GM19452 (cell line): ENCODE data around the gene SEMA5A.

Experiments used
- ATAC-seq: cut with Tn5 transposase; IDR thresholded peaks from one replicate; pipeline ENCODE4 v1.9.1; 2021; ENCODE audit not compliant: unreplicated experiment

SEMA5A gene

DNA sequence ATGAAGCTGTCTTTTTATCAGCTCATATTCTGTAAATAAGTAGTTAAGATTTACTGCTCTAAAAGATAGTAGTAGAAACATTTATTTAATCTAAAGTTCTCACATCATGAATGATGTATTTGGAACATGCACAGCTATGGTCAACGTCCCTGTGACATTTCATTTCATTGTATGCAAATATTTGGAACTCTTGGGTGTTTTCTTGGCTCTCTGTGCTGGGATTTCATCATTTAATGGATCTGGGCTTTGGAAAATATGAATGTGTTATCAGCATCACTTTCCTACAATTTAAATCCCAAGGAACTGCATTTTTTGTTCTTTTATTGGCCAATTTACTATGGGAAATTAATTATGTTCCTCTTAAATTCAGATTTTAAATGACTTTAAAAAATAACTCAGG lies 462.9 kb downstream of the SEMA5A start:
- no peak for ATAC-seq

DNA sequence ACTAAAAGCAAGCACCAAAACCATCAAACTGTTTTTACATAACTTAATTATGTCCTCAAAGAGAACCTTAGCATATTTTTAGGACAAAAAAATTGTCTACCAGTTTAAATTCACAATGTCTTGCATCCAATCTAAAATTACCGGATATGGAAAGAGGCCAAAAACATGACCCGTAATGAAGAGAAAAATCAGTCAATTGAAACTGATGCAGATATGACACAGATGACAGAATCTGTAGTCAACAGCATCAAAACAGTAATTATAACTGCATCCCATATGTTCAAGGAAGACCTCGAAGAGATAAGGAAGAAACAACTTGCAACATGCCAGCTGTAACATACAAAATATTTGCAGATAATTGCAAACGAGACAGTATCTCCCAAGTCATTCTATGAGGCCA lies 473.2 kb downstream of the SEMA5A start:
- ATAC-seq: no peak

DNA sequence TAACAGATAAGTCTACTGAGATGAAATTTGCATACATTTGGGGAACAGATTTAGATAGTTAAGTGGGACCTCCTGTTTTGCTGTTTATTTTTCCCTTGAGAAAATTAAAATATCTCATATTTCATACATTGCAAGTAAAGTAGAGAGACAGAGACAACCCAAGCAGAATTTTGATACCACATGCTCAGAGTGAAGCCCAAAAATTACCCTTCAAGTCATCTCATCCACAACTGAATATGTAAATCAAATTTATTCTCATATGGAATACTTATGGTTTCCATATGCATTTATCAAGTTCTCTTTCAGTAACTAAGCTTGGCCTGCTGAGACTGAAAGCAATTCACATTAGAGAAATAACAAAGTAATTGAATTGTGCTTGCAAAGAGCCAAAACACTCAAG lies 474.4 kb downstream of the SEMA5A start:
- ATAC-seq: no peak

DNA sequence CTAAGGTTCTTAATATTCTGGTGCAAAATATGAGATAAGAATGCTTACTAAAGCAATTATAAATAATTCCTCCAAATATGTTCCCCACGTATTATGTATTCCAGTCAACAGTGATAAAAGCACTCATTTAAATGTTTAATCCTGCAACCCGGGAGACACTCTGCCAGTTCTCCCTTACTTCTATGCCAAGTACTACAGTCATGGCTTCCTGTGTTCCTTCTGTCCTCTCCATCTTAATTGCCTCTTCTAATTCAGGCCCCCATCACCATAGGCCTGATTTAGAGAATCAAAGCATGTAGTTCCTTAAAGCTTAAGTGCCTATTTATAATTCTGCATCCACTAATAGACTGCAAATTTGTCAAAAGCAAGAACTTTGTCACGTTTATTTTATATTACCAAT lies 474.8 kb downstream of the SEMA5A start:
- ATAC-seq: no peak

DNA sequence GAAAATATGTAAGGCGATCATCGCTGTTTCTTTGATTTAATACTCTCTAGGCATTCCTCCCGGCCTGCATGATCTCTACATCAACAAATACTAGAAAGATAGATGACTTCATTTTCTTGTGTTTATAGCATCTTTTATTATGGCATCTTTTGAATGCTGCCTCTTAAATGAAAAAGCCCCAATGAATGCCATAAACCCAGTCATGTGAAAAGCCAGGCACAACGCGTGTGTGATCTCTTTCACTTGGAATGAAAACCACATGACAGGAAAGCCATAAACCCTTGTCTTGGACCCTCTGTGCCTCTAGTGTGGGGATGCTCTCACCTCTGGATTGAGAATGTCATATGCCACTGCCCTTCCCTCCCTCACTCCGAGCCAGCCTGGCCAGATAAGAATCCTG lies 476.2 kb downstream of the SEMA5A start:
- no peak for ATAC-seq

DNA sequence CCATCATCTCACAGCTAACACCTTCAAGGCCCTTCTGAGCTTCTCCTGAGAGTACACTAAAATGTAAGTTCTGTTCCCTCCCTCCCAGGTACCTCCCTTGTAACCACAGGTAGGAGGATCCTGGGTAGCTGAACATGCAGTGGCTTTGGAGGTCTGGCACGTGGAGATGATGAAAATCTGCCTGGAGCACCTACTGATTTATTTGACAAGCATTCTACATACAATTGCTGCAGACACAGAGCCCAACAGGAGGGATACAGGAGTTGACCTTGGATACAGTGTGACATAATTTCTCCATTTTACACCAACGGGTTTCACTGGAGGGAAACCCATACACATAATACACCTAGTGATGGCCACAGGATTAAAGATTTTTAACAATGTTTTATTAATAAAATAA lies 478.7 kb downstream of the SEMA5A start:
- ATAC-seq: no peak

DNA sequence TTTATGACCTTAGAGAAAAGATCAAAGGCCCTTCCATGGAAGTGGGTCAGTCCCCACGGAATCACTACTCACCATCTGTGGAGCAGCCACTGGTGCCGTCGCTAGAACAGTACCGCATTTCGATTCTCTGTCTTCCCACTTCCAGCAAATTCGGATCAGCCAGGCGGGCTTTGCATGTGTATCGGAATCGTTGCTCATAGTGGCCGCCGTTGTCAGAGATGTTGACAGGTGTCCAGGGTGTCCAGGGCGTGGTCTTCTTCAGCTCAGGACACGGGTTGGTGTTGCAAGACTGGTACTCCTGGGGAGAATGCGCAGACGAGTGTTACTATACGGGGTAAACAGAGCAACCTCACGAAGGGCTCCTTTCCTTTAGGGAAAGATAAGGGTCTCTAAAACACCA lies 479.5 kb downstream of the SEMA5A start:
- ATAC-seq: no peak

DNA sequence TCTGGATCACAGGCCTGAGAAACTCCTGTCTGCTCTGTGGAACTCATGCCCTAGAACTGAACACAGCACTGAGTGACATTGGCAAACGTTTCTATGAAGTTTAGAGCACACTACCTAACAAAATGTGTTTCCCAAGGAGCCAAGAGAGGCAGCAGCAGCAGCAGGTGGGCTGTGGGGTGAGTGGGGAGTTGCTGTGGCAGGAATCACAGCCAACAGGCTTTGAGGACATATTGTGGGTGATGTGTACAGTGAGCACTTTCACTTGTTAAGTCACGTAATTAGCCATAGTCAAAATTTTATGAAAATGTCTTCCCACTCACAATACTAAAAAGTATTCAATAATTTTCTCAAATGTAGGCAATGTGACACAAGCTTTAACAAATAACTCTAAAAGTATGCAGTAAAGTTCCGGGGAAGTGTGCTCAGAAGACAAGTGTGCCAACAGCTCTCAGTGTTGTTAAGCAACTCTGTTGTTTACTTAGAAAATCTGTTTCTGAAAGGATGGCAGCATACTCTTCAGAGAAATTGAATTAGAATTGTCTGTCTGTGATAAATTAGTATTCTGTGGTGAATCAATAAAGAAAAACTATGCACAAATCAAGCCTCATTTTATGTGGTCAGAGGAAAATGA lies 482.1 kb downstream of the SEMA5A start:
- ATAC-seq: no peak

DNA sequence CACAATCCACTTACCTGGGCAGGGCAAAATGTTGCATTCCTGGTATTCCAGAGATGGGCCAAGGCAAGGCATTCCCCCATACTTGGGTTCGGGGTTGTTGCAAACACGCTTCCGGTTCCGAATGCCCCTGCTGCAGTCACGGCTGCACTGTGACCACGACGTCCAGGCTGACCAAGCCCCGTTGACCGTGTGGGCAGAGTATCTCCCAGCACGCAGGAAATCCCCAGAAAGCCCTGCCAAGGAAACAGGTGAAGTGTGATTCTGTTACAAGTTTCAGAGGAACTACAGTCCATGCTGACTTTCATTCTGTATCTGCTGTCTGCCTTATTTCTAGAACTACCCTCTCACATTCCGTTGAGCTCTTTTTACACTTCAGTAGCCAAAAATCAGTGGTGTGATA lies 483.0 kb downstream of the SEMA5A start:
- no peak for ATAC-seq

DNA sequence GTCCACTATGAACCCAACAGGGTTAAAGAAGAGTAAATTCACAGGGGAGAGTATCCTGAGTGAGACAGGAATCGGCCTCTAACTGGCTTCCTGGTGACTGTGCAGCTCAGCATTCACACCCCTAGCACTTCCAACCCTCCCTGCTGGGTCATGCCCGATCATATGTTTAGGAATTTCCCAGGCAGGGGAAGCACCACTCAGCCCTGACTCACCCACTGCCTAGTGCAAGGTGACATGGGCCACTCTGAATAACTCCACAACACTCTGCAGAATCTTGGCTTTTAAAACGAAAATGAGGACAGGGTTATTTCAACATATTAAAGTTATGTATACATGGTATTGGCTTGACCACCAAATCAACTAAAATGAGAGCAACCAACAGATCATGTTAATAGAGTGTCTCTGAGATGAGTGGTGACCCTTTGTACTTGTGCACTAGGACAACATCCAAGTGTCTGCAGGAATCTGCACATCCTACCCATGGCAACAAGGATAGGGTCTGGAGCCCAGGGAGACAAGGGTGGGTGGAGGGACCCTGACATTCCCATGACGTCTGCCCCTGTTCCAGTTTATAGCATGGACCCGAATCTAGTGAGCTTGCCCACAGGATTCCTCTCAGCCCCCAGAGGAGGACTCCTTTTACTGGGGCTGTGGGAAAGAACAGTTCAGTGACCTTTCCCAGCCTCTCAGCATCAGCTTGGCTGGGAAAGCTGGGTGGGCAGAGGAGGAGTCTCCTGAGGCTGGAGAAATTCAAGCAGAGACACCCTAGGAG lies 485.8 kb downstream of the SEMA5A start:
- no peak for ATAC-seq

DNA sequence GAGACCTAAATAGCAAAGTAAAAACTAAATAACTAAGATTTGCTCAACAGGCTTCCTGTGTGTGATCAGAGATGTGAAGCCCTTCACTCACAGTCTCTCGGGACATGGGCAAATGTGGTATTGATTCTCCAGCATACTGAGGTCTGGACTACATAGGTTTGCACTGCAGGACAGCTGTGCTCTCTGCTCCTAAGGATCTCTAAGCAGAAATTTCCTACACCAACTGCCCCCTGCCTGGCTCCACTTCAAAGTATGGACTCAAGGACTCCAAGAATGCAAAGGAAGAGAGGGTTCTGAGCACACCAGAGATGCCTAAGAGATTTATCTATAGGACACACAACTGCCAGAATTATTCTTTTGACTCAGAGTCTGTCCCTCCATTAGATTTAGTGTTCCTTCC lies 487.2 kb downstream of the SEMA5A start:
- no peak for ATAC-seq

DNA sequence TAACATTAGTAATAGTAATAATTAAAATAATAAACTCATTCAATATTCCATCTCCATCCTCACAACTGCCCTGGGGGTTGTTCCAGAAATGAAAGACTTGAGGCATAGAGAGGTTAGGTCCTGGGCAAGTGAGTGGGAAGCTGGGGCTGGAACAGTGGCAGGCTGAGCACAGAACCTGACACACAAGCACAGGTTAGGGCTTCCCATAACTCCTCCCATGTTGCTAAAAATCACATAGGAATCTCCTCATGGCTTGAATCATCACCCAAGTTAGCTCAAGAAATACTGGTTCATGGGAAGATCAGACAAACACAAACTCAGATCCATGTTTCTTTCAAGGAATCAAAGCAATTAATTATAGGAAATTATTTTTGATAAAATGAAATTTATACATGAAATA lies 487.7 kb downstream of the SEMA5A start:
- no peak for ATAC-seq

DNA sequence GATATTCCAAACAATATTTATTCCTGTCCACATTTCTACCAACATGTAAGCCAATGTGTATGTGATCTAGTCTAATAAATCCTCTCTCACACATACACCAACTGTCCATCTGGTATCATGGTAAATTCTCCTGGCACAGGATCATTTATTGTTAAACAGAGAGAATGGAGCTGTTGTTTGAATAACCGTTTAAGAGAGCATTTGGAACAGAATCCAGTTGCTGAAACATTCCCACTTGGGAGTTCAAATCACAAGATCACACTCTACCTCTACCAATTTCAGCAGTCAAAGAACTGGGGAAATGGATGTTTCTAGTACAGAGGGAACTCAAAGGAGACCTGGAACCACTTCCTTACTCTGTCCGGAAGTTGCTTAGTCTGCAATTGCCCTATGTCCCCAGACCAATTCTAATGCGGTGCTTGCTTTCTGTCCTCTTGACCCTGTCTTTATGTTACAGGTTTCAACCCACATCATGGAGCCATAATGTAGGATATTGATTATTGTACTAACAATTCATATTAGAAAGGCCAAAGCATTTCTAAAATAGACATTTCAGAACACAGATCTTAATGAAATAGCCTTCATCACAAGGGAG lies 488.4 kb downstream of the SEMA5A start:
- ATAC-seq: no peak

DNA sequence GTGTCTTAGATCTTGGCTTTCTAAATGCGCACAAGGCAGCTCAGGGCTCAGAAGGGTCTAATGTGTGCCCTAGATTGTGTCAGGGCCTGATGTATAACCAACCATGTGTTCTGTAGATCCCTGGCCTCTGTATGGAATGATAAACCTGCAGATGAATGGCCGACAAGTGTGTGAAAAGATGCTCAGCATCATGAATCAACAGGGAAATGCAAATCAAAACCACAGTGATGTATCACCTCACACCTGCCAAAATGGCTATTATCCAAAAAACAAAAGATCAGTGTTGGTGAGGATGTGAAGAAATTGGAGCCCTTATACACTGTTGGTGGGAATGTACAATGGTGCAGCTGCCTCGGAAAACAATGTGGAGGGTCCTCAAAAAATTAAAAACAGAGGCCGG lies 489.8 kb downstream of the SEMA5A start:
- ATAC-seq: no peak

DNA sequence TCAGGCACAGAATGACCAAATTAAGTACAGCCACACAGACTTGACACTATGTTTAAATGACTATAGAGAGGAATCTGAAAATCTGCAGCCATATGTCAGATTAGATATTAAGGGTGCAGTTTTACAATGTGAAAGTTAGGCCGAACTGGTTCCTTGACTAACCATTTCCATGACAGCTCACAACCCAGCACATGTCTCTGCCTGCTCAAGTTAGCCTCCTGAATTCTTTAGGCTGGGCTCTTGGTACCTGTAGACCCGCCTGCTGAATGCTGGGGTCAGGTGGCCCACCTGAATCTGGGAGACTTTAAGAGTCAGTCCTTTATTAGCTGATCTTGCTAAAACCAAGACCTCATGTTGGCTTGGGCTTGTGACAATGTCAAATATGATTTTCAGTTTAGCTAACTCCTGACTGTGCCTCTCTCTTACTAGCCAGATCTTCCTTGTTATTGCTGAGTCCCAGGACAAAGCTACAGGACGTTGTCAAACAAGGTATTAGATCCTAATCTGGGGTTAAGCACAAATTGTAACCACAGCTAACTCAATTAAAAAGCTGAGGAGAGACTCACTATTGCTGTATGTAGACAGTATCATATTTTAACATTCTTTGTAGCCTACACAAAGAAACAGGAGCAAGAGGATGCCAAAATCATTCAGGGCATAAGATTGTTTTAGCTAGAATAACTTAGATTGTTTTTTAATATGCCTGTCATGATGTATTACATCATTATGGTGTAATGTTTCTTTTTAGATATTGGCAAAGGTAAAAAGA lies 490.9 kb downstream of the SEMA5A start:
- ATAC-seq: no peak

DNA sequence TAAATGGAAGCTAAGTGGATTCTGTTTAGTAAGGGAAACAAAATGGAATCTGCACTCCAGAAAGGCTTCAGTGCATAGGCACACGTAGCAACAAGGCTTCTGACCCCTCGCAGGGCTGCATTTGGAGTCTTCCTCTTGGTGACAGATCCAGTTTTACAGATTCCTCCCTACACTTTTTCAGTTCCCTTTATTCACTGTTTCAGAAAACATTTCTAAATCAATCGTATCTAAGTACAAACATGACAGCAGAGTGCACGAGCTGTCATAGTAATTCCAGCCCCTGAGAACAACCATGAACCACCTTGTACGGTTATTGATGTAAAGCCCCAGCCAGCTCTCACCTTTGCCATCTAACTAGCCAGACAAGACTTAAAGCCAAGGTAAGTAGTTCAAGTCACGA lies 491.6 kb downstream of the SEMA5A start:
- ATAC-seq: no peak

DNA sequence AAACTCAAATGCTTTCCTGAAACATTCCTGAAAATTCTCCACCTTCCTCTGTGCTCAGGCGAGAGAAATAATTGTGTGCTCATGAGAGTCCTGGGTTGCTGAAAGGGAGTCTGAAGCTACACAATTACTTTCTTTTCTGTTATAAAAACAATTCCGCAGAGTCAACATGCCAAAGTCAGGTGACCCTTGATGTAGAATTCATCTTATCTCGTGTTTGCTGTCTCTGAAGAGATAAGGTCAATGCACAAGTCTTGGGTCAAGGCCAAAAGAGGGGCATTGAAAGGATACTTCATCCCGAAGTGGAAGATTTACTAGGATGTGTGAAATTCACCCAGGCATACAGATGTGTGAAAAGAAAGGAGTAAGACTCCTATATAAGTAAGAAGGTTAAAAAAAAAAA lies 493.5 kb downstream of the SEMA5A start:
- ATAC-seq: no peak

DNA sequence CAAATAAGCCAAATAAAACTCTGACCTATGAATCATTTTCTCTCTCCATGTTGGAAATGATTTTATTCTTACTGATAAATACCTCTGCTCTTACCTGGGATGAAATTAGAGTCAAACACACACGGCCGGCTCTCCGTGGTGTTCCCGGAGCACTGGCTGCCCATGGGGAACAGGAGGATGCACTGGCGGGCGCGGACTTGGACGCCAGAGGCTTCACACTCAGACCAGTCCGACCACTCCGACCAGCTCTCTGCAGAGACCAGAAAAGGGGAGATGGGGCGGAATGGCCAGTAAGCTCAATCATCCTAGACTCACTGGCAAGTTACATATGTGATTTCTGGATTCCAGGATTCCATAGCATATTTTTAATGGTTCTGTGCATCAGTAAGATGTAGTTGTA lies 494.1 kb downstream of the SEMA5A start:
- ATAC-seq: no peak

DNA sequence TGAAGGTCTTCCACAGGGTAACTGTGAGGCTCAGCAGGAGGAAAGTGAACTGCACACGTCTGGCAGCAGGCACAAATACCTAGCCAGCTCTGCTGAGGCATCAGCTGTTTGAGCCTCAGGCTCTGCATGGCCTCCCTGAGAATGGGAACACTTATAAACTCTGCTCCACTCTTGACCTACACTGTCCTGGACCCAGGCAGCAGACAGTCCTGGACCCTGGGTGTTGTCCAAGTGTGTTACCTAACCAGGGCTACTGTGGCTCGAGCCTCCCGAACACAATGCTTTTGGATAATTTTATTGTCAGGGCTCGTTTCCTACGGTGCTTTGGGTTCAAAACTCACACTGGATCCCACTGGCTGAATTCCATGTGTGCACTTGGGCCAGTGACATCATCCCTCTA lies 497.9 kb downstream of the SEMA5A start:
- no peak for ATAC-seq

DNA sequence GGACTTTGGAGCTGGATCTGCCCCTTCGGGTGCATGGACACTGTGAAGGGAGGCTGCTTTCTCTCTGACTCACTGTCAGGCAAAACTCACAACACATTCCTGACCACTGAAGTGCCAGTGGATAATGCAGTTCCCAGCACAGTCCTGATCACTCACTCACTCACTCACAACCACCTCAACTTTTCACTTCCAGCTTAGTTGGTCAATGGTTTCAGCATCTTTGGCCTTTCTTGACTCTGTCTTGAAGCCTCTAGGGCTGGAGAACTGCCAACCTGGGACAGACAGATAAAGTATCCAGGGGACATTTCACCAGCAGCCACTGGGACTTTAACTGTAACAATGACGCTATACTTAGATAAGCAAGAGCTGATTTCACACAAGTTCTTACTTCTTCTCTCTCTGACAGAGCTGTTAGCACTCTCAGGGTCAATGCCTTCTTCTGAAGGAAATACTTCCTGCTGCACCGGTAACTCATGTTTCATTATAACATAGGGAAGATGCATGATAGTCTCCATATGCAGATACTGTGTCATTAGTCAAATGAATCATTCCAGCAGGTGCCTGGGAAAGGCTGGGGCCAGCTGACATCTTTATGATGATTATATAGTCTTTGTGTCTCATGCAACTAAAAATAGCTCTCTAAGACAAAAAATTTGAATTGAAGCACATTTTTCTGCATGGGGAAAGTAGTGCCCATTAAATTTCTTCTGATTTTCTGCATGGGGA lies 499.0 kb downstream of the SEMA5A start:
- no peak for ATAC-seq

DNA sequence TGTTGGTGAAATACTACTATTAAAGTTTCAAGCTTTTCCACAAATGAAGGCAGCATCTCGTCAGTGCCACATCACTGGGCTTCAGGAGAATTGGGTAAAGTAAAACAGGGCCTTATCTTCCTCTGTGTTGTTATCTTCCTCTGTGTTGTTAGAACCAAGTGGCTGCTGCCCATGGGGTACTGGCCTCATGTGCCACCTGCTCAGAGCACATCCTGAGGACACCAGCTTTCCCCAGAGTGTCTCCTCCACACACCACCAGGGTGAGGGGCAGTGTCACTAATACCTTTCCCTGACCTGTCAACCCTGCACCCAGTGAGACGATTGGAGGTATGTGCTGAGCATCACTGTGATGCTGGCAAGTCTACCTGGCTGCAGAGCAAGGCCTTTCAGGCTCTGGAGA lies 499.9 kb downstream of the SEMA5A start:
- no peak for ATAC-seq
